Measurements from ENCODE around the gene DDTL.
"Not testable (repeated sequence)": the region's sequence is repeated elsewhere in the genome, so short reads cannot be mapped to it uniquely, and the experiment has no call there.

Gene DDTL

DNA sequence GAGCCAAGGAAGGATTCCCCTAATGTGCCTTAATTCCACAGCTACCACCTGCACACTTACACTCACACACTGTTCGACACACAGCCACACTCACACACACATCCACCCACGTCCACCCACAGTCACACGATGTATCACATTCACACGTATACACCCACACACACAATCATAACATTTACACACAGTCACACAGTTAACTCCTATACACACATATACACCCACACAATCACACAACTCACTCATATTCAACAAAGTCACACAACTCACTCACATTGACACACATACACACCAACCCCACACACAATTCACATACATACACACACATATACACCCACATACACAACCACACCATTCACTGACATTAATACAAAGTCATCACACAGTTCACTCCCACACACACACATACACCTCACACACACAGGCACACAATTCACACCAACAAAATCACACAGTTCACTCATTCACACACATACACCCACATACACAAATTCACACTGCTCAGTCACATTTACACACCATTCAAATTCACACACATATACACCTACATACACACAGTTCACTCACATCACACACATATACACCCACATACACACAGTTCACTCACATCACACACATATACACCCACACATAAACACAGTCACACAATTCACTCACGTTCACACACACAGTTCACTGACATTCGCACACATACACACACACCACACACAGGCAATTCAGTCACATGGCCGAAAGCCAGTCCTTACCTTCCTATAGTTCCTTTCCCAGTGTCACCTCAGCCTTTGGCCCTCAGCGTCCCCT lies 12.3 kb upstream of the DDTL start:
- not testable (repeated sequence) for H3K27ac ChIP-seq

DNA sequence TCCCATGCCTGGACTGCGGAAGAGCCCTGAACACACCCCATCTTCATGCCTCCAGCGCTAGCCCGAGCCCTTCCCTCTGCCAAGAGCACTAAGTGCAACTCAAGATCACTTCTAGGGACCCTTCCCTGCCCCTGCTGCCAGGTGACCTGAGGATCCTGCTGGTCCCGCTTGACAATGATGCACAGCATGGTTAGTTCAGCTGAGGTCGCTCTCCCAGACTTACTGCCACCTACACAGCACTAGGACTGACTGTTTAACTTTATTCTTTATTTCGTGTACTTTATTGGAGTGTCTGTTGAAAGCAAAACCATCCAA lies 11.7 kb upstream of the DDTL start:
- not testable (repeated sequence) for H3K27ac ChIP-seq

DNA sequence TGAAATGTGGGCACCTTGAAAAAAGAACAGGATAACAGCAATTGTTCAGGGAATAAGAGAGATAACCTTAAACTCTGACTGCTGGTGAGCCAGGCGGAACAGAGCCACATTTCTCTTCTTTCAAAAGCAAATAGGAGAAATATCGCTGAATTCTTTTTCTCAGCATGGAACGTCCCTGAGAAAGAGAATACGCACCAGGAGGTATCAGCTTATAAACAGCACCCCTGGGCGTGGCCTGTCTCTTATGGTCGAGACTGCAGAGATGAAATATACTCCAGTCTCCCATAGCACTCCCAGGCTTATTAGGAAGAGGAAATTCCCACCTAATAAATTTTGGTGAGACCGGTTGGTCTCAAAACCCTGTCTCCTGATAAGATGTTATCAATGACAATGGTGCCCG lies 10.8 kb upstream of the DDTL start:
- H3K27ac ChIP-seq, result not testable (repeated sequence)

DNA sequence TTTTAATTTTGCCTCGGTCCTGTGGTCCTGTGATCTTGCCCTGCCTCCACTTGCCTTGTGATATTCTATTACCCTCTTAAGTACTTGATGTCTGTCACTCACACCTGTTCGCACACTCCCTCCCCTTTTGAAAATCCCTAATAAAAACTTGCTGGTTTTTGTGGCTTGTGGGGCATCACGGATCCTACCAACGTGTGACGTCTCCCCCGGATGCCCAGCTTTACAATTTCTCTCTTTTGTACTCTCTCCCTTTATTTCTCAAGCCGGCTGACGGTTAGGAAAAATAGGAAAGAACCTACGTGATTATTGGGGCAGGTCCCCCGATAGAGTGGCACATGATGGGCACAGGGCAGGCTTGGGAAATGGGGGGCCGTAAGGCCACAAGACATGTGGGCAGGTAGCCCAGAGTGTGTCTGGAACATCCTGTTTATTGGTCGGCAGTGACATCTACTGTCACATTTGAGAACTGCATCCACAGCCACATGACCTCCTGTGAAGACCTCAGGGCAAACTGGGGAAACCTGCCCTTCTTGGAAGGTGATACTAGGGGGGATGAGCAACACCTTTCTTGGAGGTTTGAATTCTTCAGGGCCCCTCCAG lies 10.3 kb upstream of the DDTL start:
- TF ChIP-seq, protein P1, sequence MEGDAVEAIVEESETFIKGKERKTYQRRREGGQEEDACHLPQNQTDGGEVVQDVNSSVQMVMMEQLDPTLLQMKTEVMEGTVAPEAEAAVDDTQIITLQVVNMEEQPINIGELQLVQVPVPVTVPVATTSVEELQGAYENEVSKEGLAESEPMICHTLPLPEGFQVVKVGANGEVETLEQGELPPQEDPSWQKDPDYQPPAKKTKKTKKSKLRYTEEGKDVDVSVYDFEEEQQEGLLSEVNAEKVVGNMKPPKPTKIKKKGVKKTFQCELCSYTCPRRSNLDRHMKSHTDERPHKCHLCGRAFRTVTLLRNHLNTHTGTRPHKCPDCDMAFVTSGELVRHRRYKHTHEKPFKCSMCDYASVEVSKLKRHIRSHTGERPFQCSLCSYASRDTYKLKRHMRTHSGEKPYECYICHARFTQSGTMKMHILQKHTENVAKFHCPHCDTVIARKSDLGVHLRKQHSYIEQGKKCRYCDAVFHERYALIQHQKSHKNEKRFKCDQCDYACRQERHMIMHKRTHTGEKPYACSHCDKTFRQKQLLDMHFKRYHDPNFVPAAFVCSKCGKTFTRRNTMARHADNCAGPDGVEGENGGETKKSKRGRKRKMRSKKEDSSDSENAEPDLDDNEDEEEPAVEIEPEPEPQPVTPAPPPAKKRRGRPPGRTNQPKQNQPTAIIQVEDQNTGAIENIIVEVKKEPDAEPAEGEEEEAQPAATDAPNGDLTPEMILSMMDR (conservative IDR thresholded peaks at IDR 0.05), result peak; percentile 81
- H3K27ac ChIP-seq, result not testable (repeated sequence)

DNA sequence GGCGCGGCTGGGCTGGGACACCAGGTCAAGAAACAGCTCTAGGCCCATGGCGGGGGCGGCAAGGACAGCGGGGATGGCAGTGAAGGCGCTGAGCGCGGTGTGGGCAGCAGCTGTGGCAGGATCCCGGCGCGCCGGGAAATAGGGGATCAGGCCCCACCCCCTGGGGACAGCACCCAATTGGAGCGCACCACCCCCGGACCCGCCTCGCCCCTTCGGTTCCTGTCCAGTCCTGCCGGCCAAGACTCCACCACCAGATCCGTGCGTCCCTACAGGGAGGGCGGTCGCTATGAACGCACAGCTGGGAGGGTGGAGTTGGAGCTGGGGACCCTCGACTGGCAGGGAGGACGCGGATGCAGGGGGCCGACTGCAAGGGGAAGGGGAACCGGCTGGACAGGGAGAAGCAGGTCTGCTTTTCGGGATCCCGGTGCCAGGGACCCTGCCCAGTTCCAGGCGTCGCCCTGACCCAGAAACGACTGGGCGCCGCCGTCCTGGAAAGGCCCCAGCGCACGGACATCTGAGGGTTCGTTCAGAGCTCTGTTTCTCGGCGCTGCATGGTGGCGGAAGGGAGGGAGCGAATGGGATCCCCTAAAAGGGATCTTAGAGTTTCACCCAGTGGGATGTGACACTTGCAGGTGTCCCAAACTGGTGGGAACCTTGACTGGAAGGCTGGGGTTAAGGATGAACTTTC lies 5.5 kb upstream of the DDTL start, which contains the start of gene GSTT2B:
Gene GSTT2B (minus strand): TSS at position 112 of the 688 bp plus-strand sequence. CDS start 64 bp downstream, at position 48.
- H3K27ac ChIP-seq, result not testable (repeated sequence)

DNA sequence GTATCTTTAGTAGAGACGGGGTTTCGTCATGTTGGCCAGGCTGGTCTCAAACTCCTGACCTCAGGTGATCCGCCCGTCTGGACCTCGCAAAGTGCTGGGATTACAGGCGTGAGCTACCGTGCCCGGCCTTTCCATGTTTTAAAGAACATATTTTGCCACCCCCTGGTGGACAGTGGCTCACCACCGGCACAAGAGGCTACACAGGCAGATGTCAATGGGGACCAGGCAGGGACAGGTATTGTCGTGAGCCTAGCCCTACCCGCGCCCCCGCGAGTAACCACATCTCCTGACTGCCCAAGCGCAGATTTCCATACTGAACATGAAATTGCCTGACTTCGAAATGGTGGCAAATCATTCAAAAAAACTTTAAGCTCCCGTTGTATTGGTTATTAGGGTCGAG lies 594 bp upstream of the DDTL start:
- not testable (repeated sequence) for H3K27ac ChIP-seq

DNA sequence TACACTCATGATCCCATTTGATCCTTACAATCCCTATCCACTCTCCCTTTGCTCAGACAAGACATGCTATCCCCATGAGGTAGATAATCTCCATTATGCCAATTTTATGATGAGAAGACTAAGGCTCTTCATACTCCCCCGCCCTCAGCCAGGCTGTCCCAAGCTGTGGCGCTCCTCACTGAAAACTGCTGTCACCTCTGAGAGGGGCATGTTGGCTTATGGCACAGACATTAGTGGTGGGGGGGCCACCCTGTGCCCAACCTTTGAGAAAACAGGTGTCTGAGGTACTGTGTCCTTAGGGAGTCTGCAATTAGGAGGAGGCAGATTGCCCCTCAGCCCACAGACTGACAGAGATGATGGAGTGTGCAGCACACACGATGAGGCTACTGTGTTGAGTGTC lies 2.4 kb downstream of the DDTL start:
- peak overlapping the region; percentile 35; the same call in 1 of the 2 replicates for H3K27ac ChIP-seq
- TF ChIP-seq, protein P1 (conservative IDR thresholded peaks at IDR 0.05), result no peak

DNA sequence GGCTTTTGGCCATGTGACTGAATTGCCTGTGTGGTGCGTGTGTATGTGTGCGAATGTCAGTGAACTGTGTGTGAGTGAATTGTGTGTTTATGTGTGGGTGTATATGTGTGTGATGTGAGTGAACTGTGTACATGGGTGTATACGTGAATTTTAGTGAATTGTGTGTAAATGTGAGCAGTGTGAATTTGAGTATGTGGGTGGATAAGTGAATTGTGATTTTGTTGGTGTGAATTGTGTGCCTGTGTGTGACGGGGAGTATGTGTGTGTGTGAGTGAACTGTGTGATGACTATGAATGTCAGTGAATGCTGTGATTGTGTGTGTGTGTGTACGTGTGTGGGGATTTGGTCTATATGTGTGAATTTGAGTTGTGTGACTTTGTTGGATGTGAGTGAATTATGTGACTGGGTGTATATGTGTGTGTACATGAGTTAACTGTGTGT lies 3.5 kb downstream of the DDTL start:
- peak overlapping the region; percentile 35 for H3K27ac ChIP-seq
- TF ChIP-seq, protein P1 (conservative IDR thresholded peaks at IDR 0.05), result no peak

DNA sequence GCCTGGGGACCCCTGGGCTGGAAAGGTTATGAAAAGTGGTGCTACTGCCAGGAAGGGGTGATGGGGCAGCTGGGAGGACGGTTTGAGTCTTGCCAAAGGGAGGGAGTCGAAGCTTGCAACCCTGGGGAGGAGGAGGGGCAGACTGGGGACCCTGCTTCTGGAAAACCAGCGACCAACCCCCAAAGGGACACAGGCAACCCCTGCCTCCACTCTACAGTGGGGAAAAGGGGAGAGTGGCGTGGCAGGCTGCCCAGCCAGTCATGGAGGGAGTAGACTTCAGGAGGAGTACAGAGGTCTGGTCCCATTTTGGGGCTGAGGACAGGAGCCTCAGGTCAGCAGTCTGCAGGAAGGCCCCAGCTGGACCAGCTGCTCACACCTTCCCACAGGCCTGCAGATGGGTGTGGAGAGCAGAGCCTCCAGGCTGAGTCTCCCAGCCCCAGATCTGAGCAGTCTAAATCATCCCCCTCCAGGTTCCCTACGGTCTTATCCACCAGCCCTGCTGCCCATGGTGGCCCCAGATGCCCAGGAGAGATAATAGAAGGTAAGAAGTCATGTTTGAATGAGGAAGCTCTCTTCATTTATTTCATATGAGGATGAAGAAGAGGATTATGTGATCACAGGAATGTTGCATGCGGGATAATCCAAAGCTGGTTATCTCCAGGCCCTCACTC lies 4.3 kb downstream of the DDTL start:
- peak overlapping the region; percentile 35 for H3K27ac ChIP-seq
- TF ChIP-seq, protein P1 (conservative IDR thresholded peaks at IDR 0.05), result no peak

DNA sequence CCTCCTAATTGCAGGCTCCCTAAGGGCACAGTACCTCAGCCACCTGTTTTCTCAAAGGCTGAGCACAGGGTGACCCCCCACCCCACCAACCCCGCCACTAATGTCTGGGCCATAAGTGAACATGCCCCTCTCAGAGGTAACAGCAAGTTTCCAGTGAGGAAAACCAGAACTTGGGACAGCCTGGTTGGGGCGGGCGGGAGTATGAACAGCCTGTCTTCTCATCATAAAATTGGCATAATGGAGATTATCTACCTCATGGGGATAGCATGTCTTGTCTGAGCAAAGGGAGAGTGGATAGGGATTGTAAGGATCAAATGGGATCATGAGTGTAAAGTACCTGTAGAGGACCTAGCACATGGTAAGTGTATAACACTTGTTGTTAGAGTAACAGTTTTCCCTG lies 5.2 kb downstream of the DDTL start:
- peak overlapping the region; percentile 35 for H3K27ac ChIP-seq

DNA sequence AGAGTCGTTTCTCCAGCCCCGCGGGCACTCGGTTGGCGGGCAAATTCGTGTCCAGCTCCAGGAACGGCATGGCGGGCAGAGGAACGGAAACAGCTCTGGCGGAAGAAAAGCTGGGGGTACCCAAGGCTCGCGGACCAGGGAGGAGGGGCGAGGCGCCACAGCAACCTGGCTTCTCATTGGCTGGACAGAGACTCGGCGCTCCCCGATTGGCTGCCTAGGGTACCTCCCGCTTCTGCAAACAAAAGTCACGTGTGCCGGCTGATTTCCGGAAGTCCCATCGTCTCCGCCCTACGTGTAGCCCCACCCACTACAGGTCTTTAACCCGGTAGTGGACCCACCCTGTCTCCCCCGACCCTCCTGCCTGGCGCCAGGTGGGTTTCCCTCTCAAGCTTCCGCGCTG lies 7.7 kb downstream of the DDTL start, which contains the start of gene DDT:
Gene DDT (minus strand): TSS at position 97 of the 400 bp plus-strand sequence. CDS start 27 bp downstream, at position 70.
- H3K27ac ChIP-seq, result not testable (repeated sequence)

DNA sequence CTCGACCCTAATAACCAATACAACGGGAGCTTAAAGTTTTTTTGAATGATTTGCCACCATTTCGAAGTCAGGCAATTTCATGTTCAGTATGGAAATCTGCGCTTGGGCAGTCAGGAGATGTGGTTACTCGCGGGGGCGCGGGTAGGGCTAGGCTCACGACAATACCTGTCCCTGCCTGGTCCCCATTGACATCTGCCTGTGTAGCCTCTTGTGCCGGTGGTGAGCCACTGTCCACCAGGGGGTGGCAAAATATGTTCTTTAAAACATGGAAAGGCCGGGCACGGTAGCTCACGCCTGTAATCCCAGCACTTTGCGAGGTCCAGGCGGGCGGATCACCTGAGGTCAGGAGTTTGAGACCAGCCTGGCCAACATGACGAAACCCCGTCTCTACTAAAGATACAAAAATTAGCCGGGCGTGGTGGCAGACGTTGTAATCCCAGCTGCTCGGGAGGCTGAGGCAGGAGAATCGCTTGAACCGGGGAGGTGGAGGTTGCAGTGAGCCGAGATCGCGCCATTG lies 8.2 kb downstream of the DDTL start:
- H3K27ac ChIP-seq, result not testable (repeated sequence)

DNA sequence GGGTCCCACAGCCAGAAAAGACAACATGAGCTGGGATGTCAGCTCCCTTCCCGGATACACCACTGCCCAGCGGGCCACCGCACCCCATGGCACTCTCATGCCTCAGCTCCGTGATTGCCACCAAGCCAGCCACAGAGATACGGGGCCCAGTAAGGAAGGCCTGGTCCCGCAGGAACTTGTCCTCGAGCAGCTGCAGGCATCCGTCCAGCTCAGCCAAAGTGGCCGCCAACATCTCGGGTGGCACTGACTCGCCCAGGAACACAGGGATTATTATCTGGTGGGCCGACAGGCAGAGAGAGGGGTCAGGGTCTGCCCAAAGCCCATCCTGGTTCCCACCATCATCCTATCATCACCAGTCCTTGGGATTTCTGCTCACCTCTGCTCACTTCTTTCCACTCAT lies 10.6 kb downstream of the DDTL start:
- H3K27ac ChIP-seq, result not testable (repeated sequence)

DNA sequence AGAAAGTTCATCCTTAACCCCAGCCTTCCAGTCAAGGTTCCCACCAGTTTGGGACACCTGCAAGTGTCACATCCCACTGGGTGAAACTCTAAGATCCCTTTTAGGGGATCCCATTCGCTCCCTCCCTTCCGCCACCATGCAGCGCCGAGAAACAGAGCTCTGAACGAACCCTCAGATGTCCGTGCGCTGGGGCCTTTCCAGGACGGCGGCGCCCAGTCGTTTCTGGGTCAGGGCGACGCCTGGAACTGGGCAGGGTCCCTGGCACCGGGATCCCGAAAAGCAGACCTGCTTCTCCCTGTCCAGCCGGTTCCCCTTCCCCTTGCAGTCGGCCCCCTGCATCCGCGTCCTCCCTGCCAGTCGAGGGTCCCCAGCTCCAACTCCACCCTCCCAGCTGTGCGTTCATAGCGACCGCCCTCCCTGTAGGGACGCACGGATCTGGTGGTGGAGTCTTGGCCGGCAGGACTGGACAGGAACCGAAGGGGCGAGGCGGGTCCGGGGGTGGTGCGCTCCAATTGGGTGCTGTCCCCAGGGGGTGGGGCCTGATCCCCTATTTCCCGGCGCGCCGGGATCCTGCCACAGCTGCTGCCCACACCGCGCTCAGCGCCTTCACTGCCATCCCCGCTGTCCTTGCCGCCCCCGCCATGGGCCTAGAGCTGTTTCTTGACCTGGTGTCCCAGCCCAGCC lies 13.0 kb downstream of the DDTL start, which contains the start of gene GSTT2:
Gene GSTT2 (plus strand): TSS at position 578 of the 684 bp plus-strand sequence.
- H3K27ac ChIP-seq, result not testable (repeated sequence)

DNA sequence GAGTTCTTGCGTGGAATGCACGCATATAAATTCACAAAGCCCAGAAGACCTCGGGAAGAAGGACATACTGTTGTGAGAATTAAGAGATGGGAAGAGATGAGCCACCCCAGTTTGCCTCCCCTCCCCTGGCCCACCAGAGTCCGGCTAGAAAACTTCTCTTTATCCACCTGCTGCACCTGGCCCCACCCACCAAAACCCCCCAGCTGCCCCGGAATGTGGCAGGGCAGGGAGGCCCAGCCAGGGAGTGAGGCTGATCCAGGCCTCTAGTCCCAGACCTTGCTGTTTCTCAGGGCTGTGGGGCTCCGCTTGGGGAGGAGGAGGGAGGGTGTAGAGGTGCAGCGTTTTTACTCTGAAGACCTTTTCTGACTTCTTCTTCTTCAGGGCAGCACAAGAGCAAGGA lies 13.9 kb downstream of the DDTL start:
- not testable (repeated sequence) for H3K27ac ChIP-seq
